GM18868 (cell line): ENCODE results near the gene RPS15.
"Not testable (repeated sequence)": the region's sequence is repeated elsewhere in the genome, so short reads cannot be mapped to it uniquely, and the experiment has no call there.

Source experiments
- ATAC-seq: cut with Tn5 transposase; IDR thresholded peaks from one replicate; pipeline ENCODE4 v1.9.1; 2021; ENCODE audit warnings: mild to moderate bottlenecking, moderate library complexity; ENCODE audit not compliant: unreplicated experiment

The RPS15 gene

DNA sequence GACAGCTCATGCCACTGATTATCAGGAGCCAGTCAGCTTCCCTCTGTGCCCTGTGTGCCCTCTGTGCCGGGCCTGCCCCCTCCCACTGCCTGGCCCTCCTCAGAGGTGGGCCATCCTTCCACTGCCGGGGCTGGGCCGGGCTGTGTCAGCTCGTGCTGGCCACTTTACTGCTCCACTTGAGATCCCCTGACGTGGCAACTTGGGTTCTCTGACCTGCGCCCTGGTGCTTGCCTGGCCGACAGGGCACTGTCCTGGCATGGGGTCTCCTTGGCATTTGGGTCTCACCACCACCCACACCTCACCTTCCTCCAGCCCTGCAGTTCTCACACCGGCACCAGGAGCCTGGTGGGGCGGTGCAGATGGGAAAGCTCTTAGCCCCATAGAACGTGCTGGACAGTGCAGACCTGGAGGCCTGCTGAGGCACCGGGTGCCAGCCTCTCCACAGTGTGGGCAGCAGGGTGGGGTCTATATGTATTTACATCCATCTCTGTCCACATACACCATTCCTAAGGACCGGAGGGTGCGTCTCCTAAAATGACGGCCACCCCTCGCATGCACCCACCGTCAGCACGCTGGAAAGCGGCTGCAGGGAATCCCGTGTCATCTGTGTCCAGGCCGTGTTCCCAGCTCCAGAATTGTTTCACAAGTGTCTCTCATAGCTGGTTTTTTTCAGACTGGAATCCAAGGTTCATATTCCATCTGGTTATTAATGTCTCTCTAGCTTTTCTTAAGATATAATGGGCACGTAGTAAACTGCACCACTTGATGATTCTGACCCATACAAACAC, 19.1 kb upstream of the RPS15 start:
- ATAC-seq: no peak

DNA sequence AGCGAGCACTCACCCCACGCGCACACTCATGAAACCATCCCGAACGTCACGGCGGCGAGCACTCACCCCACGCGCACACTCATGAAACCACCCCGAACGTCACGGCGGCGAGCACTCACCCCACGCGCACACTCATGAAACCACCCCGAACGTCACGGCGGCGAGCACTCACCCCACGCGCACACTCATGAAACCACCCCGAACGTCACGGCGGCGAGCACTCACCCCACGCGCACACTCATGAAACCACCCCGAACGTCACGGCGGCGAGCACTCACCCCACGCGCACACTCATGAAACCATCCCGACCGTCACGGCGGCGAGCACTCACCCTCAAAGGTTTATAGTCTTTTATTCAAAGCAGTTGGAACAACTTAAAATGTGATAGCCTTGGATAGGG, 18.1 kb upstream of the RPS15 start:
- not testable (repeated sequence) for ATAC-seq

DNA sequence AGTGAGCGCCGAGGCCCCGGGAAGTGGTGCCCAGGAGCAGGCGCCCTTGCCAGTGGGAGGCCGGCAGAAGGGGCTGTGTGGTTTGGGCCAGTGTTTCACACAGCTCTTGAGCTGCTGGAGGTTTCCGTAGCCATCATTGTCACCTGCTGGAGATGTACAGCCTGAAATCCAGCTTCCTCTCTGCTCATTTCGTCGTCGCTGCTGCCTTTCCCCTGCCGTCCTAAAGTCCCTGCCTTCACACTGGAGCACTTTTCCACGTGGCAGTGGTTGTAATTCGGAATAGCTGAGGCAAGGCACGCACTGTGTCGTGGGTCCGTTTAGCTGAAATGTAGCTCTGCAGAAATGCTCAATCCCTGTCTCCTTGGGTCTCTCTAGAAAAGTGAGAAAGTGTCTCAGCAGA, 17.6 kb upstream of the RPS15 start:
- no peak for ATAC-seq

DNA sequence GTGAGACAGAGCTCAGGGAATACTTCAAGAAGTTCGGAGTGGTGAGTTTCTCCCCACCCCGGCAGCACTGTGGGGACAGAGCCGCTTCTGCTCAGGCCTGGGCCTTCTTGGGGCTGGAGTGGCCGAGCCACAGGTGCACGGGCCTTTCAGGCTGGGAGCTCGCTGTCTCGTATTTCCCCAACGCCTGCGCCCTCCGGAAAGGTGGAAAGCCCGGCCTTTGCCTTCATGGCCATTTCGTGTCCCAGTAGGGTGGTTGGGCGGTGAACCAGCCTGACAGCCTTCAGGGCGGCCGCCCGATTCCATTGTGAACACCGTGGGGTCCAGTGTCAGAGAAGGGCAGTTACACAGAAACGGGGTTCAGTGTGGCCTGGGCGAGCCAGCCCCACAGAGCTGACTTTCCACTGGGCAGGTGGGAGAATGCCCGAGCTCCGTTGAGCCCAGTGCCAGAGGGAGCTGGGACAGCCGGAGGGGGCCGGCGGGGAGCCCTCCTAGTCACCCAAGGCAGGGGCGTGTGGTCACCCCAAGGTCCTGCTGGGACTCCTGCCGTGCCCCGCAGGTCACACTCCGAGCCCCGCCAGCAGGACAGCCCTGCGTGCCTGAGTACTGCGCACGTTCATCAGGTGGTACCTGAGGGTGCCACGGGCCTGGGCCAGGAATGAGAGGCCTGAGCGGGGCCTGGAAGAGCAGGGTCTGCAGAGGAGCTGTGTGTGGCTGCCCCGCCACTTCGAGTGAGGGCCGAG, 16.8 kb upstream of the RPS15 start:
- no peak for ATAC-seq

DNA sequence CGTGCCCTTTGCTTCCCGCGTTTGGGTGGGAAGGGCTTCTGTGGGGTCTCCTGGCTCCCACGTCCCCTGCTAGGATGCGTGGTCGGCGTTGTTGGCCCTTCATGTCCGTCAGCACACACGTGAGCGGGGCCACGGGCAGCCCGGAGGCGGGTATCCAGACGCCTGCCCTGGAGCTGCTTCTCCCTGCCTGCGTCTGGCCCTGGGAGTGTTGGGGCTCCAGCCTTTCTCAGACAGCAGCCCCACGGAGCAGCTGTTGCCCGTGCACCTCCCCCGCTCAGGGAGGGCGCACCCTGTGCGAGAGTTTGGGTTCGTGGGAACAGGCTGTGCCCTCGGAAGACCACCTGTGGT, 16.3 kb upstream of the RPS15 start:
- ATAC-seq: no peak

DNA sequence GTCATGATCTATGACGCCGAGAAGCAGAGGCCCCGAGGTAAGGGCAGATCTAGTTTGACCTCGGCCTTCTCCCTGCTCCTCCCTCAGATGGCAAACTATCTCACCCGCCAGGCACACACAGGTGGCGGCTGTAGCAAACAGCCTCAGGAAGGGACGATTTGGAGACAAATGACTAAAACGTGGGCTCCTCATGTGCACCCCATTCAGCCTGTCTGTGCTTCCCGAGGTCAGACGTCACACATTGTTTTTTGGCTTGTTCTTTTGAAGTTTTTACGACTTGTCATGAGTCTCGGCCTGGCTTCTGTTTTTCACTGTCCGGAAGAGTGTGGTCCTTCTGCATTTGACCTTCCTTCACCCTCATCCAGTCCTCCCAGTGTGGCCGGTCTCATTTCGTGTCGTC, 15.8 kb upstream of the RPS15 start:
- ATAC-seq: no peak

DNA sequence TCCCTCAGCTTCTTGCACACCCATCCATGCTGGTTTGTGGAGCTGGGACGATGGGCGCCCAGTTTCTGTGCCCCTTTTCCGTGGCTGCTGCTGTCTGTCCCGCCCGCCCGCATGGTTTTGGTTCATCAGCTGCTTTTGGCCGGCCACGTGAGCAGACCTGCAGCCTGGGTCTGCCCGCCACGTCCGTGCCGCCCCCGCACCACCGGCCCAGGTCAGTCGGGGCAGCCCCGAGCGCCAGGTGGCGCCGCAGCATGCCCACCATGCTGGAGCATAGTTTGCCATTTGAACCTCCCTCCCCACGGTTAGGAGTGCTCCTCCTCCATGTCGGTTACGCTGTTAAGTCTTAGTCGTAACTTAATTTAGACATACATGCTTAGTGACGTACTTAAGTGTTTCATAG, 15.3 kb upstream of the RPS15 start:
- no peak for ATAC-seq

DNA sequence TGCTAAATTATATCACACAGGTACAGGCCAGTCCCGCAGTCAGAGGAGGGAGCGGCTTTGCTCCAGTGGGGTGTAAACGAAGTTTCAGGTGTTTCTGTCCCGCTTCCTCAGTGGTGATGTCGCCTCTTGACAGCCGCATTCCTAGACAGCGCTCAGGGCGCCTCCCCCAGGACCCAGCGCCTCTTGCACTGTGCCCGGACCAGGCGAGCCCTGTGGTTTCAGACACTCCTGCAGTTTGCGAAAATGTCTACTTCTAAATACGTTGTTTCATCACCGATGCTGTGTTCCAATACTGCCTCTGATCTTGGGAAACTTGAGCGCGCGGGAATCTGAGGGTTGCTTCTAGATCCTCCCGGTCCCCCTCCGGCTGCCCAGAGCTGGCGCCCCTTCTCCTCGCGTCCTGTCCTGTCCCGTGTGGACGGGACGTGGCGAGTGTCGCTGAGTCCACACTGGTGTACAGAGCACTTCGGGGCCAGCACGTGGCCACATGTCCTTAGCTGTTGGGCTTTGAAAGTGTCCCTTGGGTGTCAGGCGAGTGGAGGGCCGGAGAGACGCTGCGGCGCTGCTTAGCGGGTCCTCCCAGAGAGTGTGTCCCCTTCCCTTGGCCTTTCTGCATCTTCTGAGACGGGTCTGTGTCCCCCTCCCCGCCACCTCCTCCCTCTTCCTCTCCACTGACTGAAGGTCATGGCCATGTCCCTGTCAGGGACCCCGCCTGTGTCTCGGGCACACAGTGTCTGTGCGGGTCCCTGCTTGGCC, 14.6 kb upstream of the RPS15 start:
- ATAC-seq: no peak

DNA sequence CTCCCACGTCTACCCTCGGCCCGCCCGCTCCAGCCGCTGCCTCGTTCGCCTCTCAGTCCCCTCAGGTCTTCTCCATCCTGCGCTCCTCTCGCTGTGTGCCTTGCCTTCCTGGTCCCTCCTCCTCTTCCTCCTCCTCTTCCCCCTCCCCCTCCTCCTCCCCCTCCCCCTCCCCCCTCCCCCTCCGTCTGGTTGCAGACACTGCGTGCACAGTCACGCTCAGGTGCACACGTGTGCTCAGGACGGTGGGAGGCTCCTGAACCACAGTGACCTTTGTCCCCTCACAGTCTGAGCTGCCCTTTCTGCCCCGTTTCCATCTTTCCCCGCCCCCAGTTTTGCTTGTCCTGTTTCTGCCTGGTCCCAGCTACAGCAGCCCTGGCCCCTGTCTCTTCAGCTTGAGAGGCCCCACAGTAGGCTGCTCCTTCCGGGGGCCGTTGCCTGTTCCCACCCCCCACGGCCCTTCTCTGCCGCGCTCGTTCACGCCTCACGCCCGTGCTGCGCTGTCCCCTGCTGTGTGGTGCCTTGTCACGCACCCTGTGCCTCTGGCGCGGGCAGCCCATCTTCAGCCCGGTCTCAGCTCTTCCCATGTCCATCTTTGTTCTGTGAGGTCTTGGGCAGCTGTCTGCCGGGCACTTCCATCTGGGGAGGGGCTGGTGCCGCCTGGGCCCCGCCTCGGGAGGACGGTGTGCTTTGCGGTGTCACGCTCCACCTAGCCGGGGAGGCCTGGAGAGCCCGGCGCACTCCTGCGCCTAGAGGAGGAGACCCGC, 13.8 kb upstream of the RPS15 start:
- ATAC-seq: no peak

DNA sequence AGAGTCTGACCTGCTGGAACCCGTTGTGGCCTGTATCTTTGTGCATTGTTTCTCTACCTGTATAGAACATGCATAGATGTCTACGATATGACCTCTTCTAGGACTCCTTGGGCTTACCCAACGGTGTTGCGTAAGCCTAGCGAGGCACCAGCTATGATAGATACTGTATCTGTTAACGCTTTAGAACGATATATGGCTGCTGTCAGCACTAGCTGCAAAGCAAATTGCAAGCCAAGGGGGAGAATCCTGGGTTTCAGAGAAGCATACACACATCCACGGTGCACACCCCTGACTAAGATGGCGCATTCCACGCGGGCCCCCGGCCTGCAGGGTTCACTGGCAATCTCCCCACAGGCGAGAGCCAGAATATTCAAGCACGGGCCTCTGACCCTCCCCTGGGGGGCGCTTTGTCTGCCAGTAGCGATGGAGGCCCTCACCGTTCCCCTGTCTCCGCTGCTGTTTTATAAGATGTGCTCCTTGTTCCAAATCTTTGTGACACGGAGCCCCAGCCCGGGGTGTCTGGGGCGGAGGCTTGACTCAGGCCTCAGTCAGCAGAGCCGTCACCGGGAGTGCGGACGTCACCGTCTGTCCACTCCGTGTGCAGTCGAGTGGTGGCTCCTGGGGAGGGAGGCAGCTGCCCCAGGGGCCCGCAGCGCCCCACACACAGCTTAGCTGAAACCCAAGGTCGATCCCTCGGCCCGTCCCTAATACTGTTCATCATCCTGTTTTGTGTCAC, 12.9 kb upstream of the RPS15 start:
- no peak for ATAC-seq

DNA sequence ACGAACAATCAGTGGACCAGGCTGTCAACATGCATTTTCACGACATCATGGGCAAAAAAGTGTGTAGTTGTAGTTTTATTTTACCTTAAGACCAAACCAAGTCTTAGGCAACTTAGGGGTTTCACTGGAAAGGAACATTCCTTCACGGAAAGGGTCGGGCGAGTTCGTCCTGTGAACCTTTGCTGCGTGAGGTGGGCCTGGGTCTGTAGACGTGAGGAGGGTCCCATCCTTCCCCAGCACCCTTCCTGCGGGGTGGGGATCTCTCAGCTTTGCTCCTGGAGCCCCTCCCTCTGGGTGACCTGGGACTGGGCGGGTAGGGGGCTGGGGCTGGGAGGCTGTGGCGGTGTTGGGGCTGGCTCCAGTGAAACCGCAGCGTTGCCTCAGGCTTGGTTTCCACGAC, 12.3 kb upstream of the RPS15 start:
- ATAC-seq: no peak

DNA sequence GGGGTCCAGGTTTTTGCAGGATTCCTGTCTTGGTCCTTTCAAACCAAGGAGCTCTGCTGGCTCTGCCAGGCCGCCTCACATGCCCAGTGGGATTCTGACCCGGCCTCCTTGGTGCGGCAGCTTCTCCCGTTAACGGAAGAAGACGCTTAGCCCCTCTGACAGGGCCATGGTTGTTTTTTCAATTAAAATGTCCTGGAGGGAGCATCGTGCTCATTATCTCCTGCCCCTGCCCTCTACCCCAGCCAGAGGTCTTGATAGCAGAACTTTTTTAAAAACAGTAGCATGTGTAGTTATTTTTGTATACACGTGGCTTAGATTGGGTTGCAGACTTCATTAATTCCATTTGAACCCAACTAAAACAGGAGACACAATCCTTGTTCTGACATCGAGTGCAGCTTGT, 11.5 kb upstream of the RPS15 start:
- no peak for ATAC-seq

DNA sequence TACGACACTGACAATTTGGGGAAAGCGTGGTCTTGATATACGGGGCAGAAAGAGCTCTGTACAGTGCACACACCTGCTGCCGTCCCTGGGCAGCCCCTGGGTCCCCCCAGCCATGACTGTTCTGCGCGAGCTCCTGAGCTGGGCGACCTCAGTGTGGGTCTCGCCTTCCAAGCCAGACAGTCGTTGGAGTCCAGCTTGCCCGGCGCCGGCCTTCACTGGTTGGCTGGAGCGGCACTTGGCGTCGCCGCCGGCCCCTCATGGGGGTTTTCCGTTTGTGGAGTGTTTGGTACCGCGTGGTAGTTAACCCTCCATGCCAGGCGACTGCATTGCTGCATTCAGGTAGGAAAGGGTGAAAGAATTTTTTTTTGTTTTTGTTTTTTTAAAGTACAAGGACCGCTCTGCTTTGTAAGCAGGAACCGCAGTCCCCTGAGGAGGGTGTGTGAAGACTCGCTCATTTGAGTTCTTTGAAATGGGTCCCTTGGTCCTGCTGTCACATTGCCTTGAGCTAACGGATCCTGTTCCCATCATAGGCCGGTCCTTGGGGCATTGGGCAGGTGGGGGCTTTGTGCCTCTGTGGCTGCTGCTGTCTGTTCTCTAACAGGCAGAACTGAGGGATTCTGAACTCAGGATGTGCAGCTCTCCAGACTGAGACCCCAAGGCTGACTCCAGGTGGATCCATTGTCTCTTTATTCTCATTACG, 10.8 kb upstream of the RPS15 start:
- ATAC-seq: no peak

DNA sequence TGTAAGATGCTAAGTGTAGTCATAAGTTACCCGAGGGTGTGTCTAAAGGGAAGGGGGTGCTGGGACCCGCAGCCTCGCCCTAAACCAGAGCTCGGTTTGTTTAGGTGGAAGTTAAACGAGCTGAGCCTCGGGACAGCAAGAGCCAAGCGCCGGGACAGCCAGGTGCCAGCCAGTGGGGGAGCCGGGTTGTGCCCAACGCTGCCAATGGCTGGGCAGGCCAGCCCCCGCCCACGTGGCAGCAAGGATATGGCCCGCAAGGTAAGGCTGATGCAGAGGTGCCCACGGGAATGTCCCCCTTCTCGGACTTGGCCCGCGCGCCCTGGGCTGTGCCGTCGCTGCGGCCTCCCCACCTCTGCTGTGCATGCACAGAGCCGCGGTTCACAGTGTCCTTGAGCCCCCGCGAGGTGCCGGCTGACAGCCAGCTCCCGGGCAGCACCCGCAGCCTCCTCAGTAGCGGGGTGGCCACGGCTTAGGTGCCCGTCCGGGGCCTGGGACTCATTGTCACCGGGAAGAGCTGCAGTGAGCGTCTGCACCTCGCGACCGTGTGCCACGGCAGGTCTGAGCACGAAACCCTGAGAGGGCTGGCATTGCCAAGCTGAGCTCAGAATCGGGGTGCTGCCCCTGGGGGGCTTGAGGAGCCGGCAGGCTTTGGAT, 9.3 kb upstream of the RPS15 start:
- ATAC-seq: no peak

DNA sequence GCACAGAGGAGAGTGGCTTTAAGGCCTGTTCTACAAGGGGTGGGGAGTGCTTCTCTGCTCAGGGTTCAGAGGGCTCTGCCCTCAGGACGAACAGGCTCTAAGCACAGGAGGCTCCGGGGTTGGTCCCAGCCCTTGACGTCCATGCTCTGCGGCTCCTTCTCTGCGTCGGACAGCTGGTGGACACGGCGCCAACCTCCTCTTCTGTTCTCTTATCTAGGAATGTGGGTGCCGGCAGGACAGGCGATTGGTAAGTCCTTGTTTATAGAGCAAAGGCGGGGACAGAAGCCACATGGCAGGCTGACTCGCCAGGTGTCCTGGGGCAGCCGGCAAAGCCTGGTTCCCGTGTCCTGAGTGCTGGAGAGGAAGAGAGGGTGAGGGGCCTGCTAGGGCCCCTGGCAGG, 8.4 kb upstream of the RPS15 start:
- no peak for ATAC-seq

DNA sequence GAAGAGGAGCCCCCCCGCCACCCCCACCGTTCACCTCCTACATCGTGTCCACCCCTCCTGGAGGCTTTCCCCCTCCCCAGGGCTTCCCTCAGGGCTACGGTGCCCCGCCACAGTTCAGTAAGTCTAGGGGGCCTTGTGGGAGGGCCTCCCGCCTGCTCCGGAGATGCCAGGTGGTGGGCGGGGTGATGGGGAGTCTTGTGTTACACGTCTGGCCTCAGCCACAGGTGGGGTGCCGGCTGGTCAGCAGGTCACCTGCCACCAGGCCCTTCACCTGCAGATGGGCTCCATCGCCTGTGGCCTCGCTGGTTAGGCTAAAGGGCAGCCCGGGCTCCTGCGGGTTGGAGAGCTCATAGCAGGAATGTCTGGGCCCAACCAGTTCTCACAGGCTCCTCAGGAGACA, 8.0 kb upstream of the RPS15 start:
- no peak for ATAC-seq

DNA sequence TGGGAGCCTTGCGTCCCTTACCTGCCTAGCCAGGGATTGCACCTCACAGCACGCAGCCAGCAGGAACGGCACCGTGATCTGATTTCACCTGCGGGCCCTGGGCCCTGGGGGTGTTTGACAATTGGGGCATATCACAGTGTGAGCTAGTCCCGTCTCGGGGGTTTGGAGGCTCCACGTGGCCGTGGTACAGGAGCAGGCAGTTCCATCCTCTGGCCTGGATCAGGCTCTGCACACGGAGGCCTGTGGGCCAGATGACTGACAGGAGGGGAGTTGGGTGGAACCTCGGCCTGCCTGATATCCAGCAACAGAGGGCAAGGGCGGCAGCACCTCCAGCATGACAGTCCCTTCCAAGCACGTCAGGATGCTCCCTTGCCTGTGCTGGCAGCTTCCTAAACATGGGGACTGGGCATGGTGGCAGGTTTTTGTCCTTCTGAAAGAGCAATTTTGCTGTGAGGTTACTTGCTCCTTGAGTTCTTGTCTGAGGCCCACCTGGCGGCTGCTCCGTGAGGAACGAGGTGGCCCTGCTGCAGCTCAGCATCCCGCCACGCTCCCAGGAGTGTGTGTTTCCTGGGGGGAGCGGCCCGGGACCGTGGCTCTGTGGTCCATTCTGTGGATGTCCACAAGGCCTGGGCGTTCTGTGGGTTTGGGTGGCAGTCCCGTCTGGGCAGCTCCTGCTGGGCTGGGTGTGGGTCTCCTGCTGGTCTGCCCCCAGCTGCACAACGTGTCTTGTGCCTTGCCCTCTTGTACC, 6.3 kb upstream of the RPS15 start:
- no peak for ATAC-seq

DNA sequence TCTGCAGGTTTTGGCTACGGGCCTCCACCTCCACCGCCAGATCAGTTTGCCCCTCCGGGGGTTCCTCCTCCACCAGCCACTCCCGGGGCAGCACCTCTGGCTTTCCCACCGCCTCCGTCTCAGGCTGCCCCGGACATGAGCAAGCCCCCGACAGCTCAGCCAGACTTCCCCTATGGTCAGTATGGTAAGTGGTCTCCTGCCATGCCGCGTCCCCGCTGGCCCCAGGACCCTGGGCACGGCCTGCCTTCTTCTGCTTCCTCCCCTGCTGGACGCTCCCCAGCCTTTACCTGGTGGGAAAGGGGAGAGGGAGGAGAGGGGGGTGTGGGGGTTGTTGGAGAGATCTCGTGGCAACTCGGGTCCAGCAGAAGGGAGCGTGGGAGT, 5.7 kb upstream of the RPS15 start:
- no peak for ATAC-seq
